H1 (cell line): Measurements from ENCODE around the gene RNF4. TPM values are rescaled to one million over a fixed set of nuclear protein-coding genes. Genes with fewer than 3 reads are reported as not detected.

Experiments used
- BCL11A ChIP-seq, 2 experiments: IDR thresholded peaks; one replicate each; pipeline ENCODE4 v1.6.1; 2011; ENCODE audit warnings: low read depth in 2 of 2, low read length in 2 of 2, mild to moderate bottlenecking in 2 of 2
- HDAC2 ChIP-seq, 2 experiments: fragments of 300-600 bp in 1 of 2; sonication (generic) in 1 of 2; IDR thresholded peaks; 2 replicates each; pipeline ENCODE4 v1.6.1; 2011 to 2012; ENCODE audit warnings: low read depth in 2 of 2, low read length in 2 of 2, mild to moderate bottlenecking in 2 of 2, moderate library complexity in 2 of 2, borderline replicate concordance in 1 of 2, inconsistent platforms in 1 of 2
- polyA plus RNA-seq, 7 experiments: library from polyadenylated mRNA; depleted of rRNA in 3 of 7; stranded (reverse) in 5 of 7; unstranded in 2 of 7; fragments of >200 nt in 5 of 7; fragments of 200-250 nt in 2 of 7; gene quantifications; 1 replicate in 5 of 7; 2 replicates in 1 of 7; 4 replicates in 1 of 7; pipeline versions ENCODE4 v1.2.1 to v1.2.3, GENCODE V29; 2011 to 2013; ENCODE audit warnings: missing spikeins in 2 of 7, mixed read lengths in 2 of 7
- total RNA-seq: library from RNA; stranded (reverse); fragmentation: NEBNext Ultra II Directional; extraction: Animal tissue kit (Norgen Biotek cat#: 25700); gene quantifications from 2 replicates; pipeline ENCODE4 v1.2.1, GENCODE V29; 2021
- TF ChIP-seq, protein P1 (sequence below): fragments of 300-600 bp; sonication (generic); IDR thresholded peaks from 2 replicates; pipeline ENCODE4 v1.7.1; 2012; ENCODE audit warnings: low read length, moderate library complexity, mild to moderate bottlenecking, inconsistent platforms; ENCODE audit not compliant: insufficient replicate concordance

Gene RNF4
- total and polyA plus RNA-seq, 2 of the 8 experiments (the other 6 are each of a cell fraction or from before 2014, with no cell fraction given), result 68.2 to 78.9 TPM

DNA sequence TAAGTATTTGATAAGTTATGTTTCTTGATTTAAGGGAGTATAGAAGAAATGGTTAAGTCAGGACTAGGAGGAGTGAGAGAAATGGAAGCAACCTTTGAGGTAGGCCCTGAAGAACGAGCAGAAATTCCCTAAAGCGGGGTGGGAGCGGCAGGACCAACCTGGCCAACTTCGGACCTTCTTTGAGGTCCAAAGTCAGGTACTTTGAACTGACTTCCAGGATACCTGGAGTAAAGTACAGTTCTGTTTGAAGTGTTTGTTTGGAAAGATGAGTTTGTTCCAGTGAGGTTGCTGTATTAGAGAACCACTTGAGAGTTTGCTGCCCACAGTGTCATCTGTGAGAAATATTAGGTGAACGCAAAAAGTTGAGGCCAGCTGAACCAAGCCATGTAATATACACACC lies 11.7 kb downstream of the RNF4 start (continued):
- TF ChIP-seq, protein P1, sequence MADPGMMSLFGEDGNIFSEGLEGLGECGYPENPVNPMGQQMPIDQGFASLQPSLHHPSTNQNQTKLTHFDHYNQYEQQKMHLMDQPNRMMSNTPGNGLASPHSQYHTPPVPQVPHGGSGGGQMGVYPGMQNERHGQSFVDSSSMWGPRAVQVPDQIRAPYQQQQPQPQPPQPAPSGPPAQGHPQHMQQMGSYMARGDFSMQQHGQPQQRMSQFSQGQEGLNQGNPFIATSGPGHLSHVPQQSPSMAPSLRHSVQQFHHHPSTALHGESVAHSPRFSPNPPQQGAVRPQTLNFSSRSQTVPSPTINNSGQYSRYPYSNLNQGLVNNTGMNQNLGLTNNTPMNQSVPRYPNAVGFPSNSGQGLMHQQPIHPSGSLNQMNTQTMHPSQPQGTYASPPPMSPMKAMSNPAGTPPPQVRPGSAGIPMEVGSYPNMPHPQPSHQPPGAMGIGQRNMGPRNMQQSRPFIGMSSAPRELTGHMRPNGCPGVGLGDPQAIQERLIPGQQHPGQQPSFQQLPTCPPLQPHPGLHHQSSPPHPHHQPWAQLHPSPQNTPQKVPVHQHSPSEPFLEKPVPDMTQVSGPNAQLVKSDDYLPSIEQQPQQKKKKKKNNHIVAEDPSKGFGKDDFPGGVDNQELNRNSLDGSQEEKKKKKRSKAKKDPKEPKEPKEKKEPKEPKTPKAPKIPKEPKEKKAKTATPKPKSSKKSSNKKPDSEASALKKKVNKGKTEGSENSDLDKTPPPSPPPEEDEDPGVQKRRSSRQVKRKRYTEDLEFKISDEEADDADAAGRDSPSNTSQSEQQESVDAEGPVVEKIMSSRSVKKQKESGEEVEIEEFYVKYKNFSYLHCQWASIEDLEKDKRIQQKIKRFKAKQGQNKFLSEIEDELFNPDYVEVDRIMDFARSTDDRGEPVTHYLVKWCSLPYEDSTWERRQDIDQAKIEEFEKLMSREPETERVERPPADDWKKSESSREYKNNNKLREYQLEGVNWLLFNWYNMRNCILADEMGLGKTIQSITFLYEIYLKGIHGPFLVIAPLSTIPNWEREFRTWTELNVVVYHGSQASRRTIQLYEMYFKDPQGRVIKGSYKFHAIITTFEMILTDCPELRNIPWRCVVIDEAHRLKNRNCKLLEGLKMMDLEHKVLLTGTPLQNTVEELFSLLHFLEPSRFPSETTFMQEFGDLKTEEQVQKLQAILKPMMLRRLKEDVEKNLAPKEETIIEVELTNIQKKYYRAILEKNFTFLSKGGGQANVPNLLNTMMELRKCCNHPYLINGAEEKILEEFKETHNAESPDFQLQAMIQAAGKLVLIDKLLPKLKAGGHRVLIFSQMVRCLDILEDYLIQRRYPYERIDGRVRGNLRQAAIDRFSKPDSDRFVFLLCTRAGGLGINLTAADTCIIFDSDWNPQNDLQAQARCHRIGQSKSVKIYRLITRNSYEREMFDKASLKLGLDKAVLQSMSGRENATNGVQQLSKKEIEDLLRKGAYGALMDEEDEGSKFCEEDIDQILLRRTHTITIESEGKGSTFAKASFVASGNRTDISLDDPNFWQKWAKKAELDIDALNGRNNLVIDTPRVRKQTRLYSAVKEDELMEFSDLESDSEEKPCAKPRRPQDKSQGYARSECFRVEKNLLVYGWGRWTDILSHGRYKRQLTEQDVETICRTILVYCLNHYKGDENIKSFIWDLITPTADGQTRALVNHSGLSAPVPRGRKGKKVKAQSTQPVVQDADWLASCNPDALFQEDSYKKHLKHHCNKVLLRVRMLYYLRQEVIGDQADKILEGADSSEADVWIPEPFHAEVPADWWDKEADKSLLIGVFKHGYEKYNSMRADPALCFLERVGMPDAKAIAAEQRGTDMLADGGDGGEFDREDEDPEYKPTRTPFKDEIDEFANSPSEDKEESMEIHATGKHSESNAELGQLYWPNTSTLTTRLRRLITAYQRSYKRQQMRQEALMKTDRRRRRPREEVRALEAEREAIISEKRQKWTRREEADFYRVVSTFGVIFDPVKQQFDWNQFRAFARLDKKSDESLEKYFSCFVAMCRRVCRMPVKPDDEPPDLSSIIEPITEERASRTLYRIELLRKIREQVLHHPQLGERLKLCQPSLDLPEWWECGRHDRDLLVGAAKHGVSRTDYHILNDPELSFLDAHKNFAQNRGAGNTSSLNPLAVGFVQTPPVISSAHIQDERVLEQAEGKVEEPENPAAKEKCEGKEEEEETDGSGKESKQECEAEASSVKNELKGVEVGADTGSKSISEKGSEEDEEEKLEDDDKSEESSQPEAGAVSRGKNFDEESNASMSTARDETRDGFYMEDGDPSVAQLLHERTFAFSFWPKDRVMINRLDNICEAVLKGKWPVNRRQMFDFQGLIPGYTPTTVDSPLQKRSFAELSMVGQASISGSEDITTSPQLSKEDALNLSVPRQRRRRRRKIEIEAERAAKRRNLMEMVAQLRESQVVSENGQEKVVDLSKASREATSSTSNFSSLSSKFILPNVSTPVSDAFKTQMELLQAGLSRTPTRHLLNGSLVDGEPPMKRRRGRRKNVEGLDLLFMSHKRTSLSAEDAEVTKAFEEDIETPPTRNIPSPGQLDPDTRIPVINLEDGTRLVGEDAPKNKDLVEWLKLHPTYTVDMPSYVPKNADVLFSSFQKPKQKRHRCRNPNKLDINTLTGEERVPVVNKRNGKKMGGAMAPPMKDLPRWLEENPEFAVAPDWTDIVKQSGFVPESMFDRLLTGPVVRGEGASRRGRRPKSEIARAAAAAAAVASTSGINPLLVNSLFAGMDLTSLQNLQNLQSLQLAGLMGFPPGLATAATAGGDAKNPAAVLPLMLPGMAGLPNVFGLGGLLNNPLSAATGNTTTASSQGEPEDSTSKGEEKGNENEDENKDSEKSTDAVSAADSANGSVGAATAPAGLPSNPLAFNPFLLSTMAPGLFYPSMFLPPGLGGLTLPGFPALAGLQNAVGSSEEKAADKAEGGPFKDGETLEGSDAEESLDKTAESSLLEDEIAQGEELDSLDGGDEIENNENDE, result no peak
- TF ChIP-seq HDAC2 (IDR thresholded peaks at IDR 0.05; ENCODE audit: borderline replicate concordance in 1 of 2, low read depth in 2 of 2, low read length in 2 of 2) (no peak), BCL11A (IDR thresholded peaks at IDR 0.05; ENCODE audit: low read depth in 2 of 2, low read length in 2 of 2) (no peak)
- TF ChIP-seq, all 59 proteins: peak for 0
